Ovary (tissue), 3 donors: ENCODE measurements around the gene PSMC3IP.

Source experiments
- POLR2A ChIP-seq: fragments of 450-650 bp; IDR thresholded peaks from one replicate; pipeline ENCODE4 v1.6.1; 2017; ENCODE audit warnings: antibody characterized with exemption, mild to moderate bottlenecking, moderate library complexity
- TF ChIP-seq, protein P1 (sequence below), 3 donors: fragments of 450-650 bp in 2 of 3; fragments of 200-600 bp in 1 of 3; IDR thresholded peaks; one replicate each; pipeline versions ENCODE4 v1.5.1 to v1.8.0; 2016 to 2022; ENCODE audit warnings: antibody characterized with exemption in 3 of 3, mild to moderate bottlenecking in 1 of 3
- donor health status: DM: no; HTN: no; CAD: no.

DNA sequence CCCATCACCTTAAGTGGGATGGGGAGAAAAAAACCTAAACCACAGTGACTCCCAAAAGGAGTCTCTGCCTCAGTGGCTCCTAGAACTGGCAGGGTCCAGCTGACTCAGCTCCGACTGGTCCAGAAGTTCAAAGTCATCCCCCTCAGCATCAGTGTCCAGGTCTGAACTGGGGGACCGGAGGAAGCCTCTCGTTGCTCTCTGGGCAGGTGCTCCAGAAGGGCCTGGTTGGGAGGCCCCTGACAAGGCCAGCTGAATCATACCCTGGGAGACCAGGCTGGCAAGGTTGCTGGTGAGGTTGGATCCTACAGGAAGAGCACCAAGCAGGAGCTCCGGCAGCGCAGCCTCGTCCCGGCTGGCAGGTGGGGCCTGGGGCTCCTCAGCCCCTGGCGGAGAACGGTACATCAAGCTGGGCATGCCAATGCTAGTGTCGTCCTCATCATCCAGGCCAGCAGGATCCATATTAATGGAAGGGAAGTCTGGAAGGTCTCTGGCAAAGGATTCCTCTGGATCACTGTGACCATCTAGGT is 4.3 kb upstream of the PSMC3IP start:
- TF ChIP-seq, protein P1, sequence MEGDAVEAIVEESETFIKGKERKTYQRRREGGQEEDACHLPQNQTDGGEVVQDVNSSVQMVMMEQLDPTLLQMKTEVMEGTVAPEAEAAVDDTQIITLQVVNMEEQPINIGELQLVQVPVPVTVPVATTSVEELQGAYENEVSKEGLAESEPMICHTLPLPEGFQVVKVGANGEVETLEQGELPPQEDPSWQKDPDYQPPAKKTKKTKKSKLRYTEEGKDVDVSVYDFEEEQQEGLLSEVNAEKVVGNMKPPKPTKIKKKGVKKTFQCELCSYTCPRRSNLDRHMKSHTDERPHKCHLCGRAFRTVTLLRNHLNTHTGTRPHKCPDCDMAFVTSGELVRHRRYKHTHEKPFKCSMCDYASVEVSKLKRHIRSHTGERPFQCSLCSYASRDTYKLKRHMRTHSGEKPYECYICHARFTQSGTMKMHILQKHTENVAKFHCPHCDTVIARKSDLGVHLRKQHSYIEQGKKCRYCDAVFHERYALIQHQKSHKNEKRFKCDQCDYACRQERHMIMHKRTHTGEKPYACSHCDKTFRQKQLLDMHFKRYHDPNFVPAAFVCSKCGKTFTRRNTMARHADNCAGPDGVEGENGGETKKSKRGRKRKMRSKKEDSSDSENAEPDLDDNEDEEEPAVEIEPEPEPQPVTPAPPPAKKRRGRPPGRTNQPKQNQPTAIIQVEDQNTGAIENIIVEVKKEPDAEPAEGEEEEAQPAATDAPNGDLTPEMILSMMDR (IDR thresholded peaks at IDR 0.05), result no peak
- no peak for TF ChIP-seq POLR2A
